HEK293 (cell line): ENCODE measurements around the gene CUEDC1.
A peak's percentile ranks its signal among the peaks of the same experiment; 100 is the strongest.

Experiments used
- GLI4 ChIP-seq: fragments of 450-650 bp; formaldehyde crosslinking; IDR thresholded peaks from 2 replicates; pipeline ENCODE4 v1.5.1; 2016; ENCODE audit warnings: missing biosample characterization, missing genetic modification characterization
- HOXA7 ChIP-seq: sonication (generic); formaldehyde crosslinking; IDR thresholded peaks from 2 replicates; pipeline ENCODE4 v1.8.1; 2022; ENCODE audit warnings: missing genetic modification reagents, borderline replicate concordance
- ZEB2 ChIP-seq: fragments of 450-650 bp; formaldehyde crosslinking; IDR thresholded peaks from 2 replicates; pipeline ENCODE4 v1.5.1; 2016; ENCODE audit warnings: missing biosample characterization, missing genetic modification characterization
- ZNF223 ChIP-seq: fragments of 450-650 bp; formaldehyde crosslinking; IDR thresholded peaks from 2 replicates; pipeline ENCODE4 v1.5.1; 2016; ENCODE audit warnings: missing biosample characterization, missing genetic modification characterization
- ZNF354C ChIP-seq: fragments of 450-650 bp; formaldehyde crosslinking; IDR thresholded peaks from 2 replicates; pipeline ENCODE4 v1.5.1; 2016; ENCODE audit warnings: missing biosample characterization, missing genetic modification characterization, low read depth, borderline replicate concordance
- ZNF544 ChIP-seq: fragments of 450-650 bp; formaldehyde crosslinking; IDR thresholded peaks from 2 replicates; pipeline ENCODE4 v1.5.0; 2017; ENCODE audit warnings: missing biosample characterization, missing genetic modification characterization
- ZNF585B ChIP-seq: fragments of 450-650 bp; formaldehyde crosslinking; IDR thresholded peaks from 2 replicates; pipeline ENCODE4 v1.5.1; 2016; ENCODE audit warnings: missing biosample characterization, missing genetic modification characterization
- ZNF707 ChIP-seq: fragments of 450-650 bp; formaldehyde crosslinking; IDR thresholded peaks from 2 replicates; pipeline ENCODE4 v1.5.1; 2016; ENCODE audit warnings: missing biosample characterization, missing genetic modification characterization
- ZNF791 ChIP-seq: fragments of 450-650 bp; formaldehyde crosslinking; IDR thresholded peaks from 2 replicates; pipeline ENCODE4 v1.5.1; 2016; ENCODE audit warnings: missing biosample characterization, missing genetic modification characterization
- ZNF830 ChIP-seq: fragments of 450-650 bp; IDR thresholded peaks from 2 replicates; pipeline ENCODE4 v1.5.0; 2018; ENCODE audit warnings: missing biosample characterization, missing genetic modification characterization, low read depth, mild to moderate bottlenecking, moderate library complexity
- TF ChIP-seq, protein P1 (sequence below): fragments of 450-650 bp; formaldehyde crosslinking; IDR thresholded peaks from 2 replicates; pipeline ENCODE4 v1.5.1; 2017; ENCODE audit warnings: missing biosample characterization, missing genetic modification characterization
- TF ChIP-seq, protein P2 (sequence below): fragments of 450-650 bp; formaldehyde crosslinking; IDR thresholded peaks from 2 replicates; pipeline ENCODE4 v1.5.1; 2016; ENCODE audit warnings: missing biosample characterization, missing genetic modification characterization
- TF ChIP-seq, protein P3 (sequence below): fragments of 450-650 bp; formaldehyde crosslinking; IDR thresholded peaks from 2 replicates; pipeline ENCODE4 v1.5.1; 2016; ENCODE audit warnings: missing biosample characterization, missing genetic modification characterization
- TF ChIP-seq, protein P4 (sequence below): fragments of 450-650 bp; formaldehyde crosslinking; IDR thresholded peaks from 2 replicates; pipeline ENCODE4 v1.5.1; 2016; ENCODE audit warnings: missing biosample characterization, missing genetic modification characterization, borderline replicate concordance
- TF ChIP-seq, protein P5 (sequence below): fragments of 450-650 bp; IDR thresholded peaks from 2 replicates; pipeline ENCODE4 v1.5.1; 2018; ENCODE audit warnings: missing biosample characterization, mild to moderate bottlenecking, missing genetic modification characterization
- TF ChIP-seq, protein P6 (sequence below): fragments of 450-650 bp; formaldehyde crosslinking; IDR thresholded peaks from 2 replicates; pipeline ENCODE4 v1.5.1; 2016; ENCODE audit warnings: missing biosample characterization, missing genetic modification characterization
- TF ChIP-seq, protein P7 (sequence below): fragments of 450-650 bp; formaldehyde crosslinking; IDR thresholded peaks from 2 replicates; pipeline ENCODE4 v1.5.0; 2017; ENCODE audit warnings: missing biosample characterization, missing genetic modification characterization, borderline replicate concordance
- TF ChIP-seq, protein P8 (sequence below): fragments of 450-650 bp; formaldehyde crosslinking; conservative IDR thresholded peaks from 2 replicates; pipeline ENCODE4 v1.5.1; 2016; ENCODE audit warnings: low read depth, missing biosample characterization, missing genetic modification characterization

Gene CUEDC1

DNA sequence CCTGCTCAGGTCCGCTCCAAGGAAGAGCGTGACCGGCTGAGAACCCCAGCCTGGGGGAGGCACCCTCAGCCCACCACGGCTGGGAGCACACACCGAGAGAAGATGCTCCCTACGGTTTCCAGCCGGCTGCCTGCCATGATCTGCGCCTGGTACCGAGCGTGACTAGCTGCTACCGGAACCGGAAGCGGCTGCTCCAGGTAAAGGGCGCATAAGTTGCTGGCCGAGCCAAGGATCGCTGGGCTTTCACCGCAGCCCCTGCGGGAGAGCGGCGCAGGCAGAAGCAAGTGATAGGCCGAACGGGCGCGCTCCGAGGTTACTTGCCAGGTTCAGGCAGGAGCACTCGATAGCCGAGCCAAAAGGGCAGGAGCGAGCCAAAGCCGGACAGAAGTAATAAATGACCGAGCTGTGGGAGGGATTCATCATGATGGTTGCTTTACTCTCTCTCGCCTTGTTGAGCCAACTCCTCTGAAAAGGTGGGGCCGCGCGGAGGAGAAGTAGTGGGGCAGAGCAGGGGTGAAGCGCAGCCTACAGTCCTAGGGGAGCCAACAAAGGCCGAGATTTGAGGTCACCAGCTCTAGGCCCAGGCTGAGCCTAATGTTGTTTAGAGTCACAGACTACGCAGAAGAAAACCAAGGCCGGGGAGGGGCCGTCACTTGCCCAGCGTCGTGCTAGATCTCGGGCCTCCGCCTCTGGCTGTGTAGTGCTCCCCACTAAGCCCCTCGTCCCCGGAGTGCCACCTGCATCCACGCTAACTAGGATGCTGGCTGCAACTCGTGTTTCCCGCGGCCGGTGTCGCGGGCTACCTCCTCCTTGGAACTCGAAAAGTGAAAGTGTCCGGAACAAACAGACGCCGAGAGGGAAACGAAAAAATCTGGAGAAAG lies 105.1 kb downstream of the CUEDC1 start, which contains the start of gene MRPS23 (continued):
- TF ChIP-seq ZNF354C (tag by site-specific recombination) (no peak), ZEB2 (tag by site-specific recombination) (peak; percentile 99), ZNF544 (tag by site-specific recombination) (no peak), ZNF830 (tag by site-specific recombination) (no peak), ZNF707 (tag by site-specific recombination) (no peak), ZNF223 (tag by site-specific recombination) (no peak), GLI4 (tag by site-specific recombination) (no peak), HOXA7 (CRISPR knock-in tag) (no peak), ZNF791 (no peak), ZNF585B (tag by site-specific recombination) (no peak)
- TF ChIP-seq, protein P1, sequence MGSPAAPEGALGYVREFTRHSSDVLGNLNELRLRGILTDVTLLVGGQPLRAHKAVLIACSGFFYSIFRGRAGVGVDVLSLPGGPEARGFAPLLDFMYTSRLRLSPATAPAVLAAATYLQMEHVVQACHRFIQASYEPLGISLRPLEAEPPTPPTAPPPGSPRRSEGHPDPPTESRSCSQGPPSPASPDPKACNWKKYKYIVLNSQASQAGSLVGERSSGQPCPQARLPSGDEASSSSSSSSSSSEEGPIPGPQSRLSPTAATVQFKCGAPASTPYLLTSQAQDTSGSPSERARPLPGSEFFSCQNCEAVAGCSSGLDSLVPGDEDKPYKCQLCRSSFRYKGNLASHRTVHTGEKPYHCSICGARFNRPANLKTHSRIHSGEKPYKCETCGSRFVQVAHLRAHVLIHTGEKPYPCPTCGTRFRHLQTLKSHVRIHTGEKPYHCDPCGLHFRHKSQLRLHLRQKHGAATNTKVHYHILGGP, result no peak
- TF ChIP-seq, protein P2, sequence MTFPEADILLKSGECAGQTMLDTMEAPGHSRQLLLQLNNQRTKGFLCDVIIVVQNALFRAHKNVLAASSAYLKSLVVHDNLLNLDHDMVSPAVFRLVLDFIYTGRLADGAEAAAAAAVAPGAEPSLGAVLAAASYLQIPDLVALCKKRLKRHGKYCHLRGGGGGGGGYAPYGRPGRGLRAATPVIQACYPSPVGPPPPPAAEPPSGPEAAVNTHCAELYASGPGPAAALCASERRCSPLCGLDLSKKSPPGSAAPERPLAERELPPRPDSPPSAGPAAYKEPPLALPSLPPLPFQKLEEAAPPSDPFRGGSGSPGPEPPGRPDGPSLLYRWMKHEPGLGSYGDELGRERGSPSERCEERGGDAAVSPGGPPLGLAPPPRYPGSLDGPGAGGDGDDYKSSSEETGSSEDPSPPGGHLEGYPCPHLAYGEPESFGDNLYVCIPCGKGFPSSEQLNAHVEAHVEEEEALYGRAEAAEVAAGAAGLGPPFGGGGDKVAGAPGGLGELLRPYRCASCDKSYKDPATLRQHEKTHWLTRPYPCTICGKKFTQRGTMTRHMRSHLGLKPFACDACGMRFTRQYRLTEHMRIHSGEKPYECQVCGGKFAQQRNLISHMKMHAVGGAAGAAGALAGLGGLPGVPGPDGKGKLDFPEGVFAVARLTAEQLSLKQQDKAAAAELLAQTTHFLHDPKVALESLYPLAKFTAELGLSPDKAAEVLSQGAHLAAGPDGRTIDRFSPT (tag by site-specific recombination), result no peak
- TF ChIP-seq, protein P3, sequence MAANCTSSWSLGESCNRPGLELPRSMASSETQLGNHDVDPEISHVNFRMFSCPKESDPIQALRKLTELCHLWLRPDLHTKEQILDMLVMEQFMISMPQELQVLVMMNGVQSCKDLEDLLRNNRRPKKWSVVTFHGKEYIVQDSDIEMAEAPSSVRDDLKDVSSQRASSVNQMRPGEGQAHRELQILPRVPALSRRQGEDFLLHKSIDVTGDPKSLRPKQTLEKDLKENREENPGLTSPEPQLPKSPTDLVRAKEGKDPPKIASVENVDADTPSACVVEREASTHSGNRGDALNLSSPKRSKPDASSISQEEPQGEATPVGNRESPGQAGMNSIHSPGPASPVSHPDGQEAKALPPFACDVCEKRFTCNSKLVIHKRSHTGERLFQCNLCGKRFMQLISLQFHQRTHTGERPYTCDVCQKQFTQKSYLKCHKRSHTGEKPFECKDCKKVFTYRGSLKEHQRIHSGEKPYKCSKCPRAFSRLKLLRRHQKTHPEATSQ (tag by site-specific recombination), result 0 out of 2 replicates have a peak, but pooled peaks have one; percentile 43
- TF ChIP-seq, protein P4, sequence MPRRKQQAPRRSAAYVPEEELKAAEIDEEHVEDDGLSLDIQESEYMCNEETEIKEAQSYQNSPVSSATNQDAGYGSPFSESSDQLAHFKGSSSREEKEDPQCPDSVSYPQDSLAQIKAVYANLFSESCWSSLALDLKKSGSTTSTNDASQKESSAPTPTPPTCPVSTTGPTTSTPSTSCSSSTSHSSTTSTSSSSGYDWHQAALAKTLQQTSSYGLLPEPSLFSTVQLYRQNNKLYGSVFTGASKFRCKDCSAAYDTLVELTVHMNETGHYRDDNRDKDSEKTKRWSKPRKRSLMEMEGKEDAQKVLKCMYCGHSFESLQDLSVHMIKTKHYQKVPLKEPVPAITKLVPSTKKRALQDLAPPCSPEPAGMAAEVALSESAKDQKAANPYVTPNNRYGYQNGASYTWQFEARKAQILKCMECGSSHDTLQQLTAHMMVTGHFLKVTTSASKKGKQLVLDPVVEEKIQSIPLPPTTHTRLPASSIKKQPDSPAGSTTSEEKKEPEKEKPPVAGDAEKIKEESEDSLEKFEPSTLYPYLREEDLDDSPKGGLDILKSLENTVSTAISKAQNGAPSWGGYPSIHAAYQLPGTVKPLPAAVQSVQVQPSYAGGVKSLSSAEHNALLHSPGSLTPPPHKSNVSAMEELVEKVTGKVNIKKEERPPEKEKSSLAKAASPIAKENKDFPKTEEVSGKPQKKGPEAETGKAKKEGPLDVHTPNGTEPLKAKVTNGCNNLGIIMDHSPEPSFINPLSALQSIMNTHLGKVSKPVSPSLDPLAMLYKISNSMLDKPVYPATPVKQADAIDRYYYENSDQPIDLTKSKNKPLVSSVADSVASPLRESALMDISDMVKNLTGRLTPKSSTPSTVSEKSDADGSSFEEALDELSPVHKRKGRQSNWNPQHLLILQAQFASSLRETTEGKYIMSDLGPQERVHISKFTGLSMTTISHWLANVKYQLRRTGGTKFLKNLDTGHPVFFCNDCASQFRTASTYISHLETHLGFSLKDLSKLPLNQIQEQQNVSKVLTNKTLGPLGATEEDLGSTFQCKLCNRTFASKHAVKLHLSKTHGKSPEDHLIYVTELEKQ (tag by site-specific recombination), result peak; percentile 57
- TF ChIP-seq, protein P5, sequence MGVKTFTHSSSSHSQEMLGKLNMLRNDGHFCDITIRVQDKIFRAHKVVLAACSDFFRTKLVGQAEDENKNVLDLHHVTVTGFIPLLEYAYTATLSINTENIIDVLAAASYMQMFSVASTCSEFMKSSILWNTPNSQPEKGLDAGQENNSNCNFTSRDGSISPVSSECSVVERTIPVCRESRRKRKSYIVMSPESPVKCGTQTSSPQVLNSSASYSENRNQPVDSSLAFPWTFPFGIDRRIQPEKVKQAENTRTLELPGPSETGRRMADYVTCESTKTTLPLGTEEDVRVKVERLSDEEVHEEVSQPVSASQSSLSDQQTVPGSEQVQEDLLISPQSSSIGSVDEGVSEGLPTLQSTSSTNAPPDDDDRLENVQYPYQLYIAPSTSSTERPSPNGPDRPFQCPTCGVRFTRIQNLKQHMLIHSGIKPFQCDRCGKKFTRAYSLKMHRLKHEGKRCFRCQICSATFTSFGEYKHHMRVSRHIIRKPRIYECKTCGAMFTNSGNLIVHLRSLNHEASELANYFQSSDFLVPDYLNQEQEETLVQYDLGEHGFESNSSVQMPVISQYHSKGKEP, result peak; percentile 58; the same call in 1 of the 2 replicates
- TF ChIP-seq, protein P6, sequence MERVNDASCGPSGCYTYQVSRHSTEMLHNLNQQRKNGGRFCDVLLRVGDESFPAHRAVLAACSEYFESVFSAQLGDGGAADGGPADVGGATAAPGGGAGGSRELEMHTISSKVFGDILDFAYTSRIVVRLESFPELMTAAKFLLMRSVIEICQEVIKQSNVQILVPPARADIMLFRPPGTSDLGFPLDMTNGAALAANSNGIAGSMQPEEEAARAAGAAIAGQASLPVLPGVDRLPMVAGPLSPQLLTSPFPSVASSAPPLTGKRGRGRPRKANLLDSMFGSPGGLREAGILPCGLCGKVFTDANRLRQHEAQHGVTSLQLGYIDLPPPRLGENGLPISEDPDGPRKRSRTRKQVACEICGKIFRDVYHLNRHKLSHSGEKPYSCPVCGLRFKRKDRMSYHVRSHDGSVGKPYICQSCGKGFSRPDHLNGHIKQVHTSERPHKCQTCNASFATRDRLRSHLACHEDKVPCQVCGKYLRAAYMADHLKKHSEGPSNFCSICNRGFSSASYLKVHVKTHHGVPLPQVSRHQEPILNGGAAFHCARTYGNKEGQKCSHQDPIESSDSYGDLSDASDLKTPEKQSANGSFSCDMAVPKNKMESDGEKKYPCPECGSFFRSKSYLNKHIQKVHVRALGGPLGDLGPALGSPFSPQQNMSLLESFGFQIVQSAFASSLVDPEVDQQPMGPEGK (tag by site-specific recombination), result peak; percentile 76; the same call in 1 of the 2 replicates
- TF ChIP-seq, protein P7, sequence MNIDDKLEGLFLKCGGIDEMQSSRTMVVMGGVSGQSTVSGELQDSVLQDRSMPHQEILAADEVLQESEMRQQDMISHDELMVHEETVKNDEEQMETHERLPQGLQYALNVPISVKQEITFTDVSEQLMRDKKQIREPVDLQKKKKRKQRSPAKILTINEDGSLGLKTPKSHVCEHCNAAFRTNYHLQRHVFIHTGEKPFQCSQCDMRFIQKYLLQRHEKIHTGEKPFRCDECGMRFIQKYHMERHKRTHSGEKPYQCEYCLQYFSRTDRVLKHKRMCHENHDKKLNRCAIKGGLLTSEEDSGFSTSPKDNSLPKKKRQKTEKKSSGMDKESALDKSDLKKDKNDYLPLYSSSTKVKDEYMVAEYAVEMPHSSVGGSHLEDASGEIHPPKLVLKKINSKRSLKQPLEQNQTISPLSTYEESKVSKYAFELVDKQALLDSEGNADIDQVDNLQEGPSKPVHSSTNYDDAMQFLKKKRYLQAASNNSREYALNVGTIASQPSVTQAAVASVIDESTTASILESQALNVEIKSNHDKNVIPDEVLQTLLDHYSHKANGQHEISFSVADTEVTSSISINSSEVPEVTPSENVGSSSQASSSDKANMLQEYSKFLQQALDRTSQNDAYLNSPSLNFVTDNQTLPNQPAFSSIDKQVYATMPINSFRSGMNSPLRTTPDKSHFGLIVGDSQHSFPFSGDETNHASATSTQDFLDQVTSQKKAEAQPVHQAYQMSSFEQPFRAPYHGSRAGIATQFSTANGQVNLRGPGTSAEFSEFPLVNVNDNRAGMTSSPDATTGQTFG (tag by site-specific recombination), result no peak
- TF ChIP-seq, protein P8, sequence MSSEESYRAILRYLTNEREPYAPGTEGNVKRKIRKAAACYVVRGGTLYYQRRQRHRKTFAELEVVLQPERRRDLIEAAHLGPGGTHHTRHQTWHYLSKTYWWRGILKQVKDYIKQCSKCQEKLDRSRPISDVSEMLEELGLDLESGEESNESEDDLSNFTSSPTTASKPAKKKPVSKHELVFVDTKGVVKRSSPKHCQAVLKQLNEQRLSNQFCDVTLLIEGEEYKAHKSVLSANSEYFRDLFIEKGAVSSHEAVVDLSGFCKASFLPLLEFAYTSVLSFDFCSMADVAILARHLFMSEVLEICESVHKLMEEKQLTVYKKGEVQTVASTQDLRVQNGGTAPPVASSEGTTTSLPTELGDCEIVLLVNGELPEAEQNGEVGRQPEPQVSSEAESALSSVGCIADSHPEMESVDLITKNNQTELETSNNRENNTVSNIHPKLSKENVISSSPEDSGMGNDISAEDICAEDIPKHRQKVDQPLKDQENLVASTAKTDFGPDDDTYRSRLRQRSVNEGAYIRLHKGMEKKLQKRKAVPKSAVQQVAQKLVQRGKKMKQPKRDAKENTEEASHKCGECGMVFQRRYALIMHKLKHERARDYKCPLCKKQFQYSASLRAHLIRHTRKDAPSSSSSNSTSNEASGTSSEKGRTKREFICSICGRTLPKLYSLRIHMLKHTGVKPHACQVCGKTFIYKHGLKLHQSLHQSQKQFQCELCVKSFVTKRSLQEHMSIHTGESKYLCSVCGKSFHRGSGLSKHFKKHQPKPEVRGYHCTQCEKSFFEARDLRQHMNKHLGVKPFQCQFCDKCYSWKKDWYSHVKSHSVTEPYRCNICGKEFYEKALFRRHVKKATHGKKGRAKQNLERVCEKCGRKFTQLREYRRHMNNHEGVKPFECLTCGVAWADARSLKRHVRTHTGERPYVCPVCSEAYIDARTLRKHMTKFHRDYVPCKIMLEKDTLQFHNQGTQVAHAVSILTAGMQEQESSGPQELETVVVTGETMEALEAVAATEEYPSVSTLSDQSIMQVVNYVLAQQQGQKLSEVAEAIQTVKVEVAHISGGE (tag by site-specific recombination), result peak; percentile 93
